T-helper 1 cell treated with Interleukin-12 subunit alpha and Interleukin-12 subunit beta and Interleukin-4 antibody, amounts not matched to agents 30 ng/mL and 1 ng/mL, for 36 hours (primary cell): ENCODE data around the gene TIAM2. TPM values are rescaled to one million over a fixed set of nuclear protein-coding genes. Genes with fewer than 3 reads are reported as not detected.
"Not testable (repeated sequence)": the region's sequence is repeated elsewhere in the genome, so short reads cannot be mapped to it uniquely, and the experiment has no call there.

ENCODE experiments used
- intact Hi-C: fragments of 100-400 bp; cut with micrococcal nuclease; formaldehyde crosslinking; loops from one replicate; pipeline ENCODE4 v1.15.1; 2024
- total RNA-seq: library from RNA; stranded (reverse); gene quantifications from 2 replicates; pipeline ENCODE4 v1.2.3, GENCODE V29; 2022

TIAM2 gene
- total RNA-seq, 1 donor from 2014 or later, result 7.6 TPM

GRCh38 chr6:155186052-155186658, 191.0 kb downstream of the TIAM2 start:
- intact Hi-C loops, result loop anchor here (1.0 kb wide), 2 partner anchors 32 to 38 kb away; no protein-coding TSS in a partner anchor

GRCh38 chr6:155187106-155187505, 192.0 kb downstream of the TIAM2 start:
- intact Hi-C loops, result loop anchor here (1.0 kb wide), 1 partner anchor 10 kb away; no protein-coding TSS in a partner anchor

DNA sequence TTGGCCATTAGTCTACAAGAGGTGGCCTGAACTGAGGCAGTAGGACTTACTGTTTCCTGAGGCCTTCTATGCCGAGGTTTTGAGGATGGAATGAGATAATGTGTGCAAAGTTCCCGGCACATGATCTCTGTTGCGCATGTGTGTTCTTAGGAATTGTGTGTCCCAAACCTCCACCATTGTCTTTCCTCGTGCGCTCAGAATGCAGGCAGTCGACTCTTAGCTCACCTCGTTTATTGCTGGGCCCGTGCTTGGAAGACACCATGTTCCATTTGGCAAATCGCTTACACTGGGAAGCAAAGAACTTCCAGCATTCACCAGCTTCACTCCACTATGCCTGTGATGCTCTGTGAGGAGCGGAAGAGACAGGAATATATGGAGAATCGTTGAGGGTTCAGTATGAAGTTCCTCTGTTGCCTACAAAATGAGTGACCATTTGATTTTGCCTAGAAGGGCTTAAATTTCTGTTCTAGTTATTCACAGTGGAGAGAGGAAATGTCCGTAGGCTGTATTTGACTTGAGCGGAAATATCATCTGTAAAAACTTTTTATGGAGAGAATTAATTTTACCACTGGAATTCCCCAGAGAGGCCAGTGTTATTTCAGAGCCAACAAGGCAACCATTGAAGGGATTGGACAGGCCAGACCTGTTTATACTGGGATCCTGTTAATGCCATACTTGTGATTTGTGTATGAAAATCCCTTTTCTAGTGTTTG, 193.0 kb downstream of the TIAM2 start:
- intact Hi-C loops, result loop anchor here (1.0 kb wide), 1 partner anchor 11 kb away; no protein-coding TSS in a partner anchor

DNA sequence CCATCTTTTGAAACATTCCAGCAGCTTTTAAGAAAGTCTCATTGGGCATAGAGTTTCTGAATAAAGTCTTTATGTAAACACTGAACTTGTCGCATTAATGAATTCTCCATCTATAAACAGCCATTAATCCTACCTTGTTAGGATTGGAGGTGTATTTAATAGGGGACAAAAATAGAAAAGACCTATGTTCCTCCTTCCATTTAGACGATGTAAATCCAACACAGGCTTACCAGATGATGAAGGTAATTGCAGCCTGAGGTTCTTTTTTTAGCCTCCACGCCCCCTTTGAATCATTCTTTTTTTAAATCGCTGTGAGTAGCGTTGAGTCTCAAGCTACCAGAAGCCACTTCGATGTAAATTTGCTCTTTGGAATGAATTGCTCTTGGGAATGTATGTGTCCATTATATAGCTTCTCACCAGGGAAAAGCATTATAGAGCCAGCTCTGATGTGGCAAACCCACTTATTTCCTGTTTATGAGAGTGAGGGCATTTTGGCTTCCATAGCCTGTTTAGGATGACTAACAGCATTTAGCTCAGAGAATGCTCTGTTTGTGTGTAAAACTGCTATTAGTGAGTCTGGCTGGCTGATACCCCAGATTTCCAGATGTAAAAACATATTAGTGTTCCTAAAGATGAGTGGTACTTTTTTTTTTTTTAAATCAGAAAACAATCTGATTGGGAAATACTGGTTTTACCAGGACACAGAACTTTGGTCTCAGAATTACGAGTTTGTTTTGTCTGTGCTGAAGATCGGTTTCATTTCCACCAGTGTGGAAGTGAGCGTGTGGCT, 193.8 kb downstream of the TIAM2 start:
- intact Hi-C loops, result no loop called here

GRCh38 chr6:155190677-155191076, 195.6 kb downstream of the TIAM2 start:
- intact Hi-C loops, result no loop called here

- intact Hi-C loops, result no loop called here
Measured at GRCh38 chr6:155193526-155193925, 198.4 kb downstream of the TIAM2 start.

- intact Hi-C loops, result no loop called here
Measured at GRCh38 chr6:155194399-155194798, 199.3 kb downstream of the TIAM2 start.

DNA sequence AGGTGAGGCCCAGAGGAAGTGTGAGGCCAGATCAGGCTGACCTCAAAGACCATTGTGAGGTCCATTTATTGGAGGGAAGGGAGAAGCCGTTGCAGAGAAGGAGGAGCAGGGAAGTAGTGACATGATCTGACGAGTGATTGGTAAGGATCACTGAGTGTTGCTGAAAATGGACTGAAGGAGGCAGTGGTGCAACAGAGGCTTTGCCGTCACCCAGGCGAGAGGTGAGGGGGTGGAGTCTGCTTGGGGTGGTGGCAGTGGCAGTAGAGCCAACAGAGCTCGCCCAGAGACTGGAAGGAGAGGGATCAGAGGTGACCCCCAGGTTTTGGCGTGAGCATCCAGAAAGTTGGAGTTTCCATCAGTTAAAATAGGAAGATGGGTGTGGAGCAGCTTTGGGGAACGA, 200.8 kb downstream of the TIAM2 start:
- intact Hi-C loops, result no loop called here

DNA sequence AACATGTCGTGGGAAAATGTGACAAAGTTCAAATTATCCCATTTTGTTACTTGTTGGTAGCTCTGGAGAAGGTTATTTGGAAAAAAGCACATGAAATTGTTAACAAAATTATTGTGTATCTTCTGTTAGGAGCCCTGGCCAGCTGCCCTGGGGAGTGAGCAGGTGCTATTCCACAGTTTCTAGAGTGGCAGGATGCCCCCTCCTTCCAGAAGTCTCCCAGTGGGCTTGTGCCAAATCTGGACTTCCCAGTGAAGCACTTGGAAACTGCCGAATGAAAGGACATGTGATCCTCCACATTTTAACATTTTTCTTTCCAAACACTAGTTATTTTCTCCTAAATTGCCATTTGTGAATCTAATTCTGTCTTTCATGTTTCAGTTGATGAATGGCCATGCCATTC, 201.8 kb downstream of the TIAM2 start:
- intact Hi-C loops, result no loop called here

GRCh38 chr6:155197932-155198331, 202.8 kb downstream of the TIAM2 start:
- intact Hi-C loops, result no loop called here

GRCh38 chr6:155200012-155200411, 204.9 kb downstream of the TIAM2 start:
- intact Hi-C loops, result no loop called here

GRCh38 chr6:155201461-155202226, 206.5 kb downstream of the TIAM2 start:
- intact Hi-C loops, result no loop called here

DNA sequence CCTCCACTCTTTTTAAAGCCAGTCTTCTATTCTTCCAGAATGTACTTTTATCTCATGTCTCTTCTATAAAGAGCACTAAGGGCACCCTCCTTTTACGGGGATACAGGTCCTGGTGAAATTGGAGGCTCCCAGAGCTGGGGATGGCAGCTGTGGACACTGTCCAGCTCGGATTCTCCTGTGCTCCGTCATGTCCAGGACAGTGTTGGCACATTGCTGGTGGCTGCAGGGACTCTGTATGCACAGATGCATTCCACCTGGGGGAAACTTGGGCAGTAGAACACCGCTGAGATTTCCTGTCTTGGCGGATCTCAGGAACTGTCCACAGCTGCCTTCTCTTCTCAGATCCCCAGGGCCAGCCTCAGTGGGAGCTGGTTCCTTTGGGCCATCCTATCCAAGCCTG, 212.1 kb downstream of the TIAM2 start:
- intact Hi-C loops, result no loop called here

DNA sequence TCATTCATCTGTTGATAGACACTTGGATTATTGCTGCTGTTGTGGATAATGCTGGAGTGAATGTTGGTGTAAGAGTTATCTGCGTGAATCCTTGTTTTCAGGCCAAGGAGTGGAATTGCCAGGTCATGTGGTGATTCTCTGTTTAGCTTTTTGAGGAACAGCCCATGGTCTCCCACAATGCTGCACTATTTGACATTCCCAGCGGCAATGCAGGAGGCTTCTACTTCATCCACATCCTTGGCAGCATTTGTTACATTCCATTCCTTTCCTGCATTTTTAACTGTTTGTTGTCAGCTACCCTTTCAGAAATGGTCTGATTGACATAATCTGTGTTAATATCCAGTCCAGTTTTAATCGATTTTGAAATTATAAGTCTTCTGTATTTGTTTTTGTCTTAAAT, 217.0 kb downstream of the TIAM2 start:
- intact Hi-C loops, result no loop called here

DNA sequence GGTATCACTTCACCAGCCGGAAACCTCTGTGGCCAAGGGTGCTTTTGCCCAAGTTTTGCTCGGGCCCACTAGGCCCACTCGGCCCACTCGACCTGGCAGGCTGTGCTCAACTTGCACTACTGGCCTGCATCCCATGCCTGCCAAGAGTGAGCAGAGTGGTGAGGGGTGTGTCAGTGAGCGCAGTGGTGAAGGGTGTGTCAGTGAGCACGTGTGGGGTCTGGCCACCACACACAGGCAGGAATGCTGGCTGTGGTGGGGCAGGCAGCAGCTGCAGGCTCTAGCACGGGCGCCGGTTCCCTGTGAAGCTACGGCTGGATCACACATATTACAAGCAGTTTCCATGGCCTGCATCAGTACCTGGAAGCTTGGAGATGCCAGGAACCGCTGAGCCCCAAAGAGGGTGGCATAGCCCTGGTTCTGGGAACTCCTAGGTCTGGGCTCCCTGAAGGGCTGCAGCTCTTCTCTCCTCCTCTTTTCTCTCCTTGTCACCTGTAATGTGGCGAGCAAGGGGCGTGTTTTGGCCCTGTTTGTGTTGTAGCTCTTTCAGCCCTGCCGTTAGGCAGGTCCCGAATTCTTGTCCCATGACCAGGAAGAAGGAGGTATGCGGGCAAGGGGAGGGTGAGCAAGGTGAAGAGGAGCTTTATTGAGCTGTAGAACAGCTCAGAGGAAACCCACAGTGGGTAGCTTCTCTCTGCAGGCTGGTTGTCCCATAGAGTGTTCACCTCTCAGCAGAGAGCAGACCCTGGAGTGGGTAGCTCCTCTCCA, 217.7 kb downstream of the TIAM2 start:
- intact Hi-C loops, result no loop called here

DNA sequence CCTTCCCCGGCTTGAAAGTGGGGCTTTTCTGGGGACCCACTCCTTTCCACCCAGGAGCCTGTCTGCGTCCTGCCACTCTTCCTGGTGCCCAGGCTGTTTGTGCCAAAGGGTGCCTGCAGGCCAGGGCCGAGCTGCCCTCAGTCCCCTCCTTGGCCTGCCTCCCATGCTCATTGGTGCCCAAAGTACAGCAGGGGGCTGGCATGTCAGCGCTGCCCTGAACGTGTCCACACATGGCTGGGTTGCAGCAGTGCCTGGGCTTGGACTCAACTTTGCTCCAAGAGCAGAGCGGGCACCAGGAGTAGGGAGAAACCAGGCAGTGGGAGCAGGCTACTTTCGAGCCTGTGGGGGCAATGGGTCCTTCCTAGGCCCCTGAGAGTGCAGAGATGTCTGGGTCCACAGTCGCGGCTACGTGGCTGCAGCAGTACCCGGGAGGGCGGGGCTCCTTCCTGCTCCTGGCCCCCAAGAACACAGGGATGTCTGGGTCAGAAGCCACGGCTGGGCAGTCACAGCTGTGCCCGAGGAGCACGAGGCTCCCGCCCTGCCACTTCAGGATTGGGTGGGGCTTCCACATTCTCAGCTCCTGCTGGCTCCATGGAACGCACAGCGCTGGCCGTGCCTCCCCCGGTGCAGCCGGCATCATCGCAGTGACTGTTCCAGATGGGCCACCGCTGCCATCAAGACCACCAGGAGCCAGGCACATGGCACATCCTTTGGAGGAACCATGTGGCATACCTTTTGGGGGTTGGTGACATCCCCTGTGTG, 218.7 kb downstream of the TIAM2 start:
- intact Hi-C loops, result no loop called here

DNA sequence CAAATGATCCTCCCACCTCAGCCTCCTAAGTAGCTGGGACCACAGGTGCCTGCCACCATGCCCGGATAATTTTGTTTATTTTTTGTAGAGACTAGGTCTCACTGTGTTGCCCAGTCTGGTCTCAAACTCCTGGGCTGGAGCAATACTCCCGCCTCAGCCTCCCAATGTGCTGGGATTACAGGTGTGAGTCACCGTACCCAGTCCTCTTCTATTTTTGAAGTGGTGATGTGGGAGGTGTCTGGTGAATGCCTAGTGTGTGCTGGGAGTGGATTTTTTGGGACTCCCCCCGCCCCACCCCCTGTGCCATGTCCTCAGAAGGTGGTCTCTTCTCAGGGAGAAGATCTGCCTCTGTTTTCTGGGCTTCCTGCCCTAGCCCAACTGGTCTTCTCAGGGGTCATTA, 220.8 kb downstream of the TIAM2 start:
- intact Hi-C loops, result no loop called here

DNA sequence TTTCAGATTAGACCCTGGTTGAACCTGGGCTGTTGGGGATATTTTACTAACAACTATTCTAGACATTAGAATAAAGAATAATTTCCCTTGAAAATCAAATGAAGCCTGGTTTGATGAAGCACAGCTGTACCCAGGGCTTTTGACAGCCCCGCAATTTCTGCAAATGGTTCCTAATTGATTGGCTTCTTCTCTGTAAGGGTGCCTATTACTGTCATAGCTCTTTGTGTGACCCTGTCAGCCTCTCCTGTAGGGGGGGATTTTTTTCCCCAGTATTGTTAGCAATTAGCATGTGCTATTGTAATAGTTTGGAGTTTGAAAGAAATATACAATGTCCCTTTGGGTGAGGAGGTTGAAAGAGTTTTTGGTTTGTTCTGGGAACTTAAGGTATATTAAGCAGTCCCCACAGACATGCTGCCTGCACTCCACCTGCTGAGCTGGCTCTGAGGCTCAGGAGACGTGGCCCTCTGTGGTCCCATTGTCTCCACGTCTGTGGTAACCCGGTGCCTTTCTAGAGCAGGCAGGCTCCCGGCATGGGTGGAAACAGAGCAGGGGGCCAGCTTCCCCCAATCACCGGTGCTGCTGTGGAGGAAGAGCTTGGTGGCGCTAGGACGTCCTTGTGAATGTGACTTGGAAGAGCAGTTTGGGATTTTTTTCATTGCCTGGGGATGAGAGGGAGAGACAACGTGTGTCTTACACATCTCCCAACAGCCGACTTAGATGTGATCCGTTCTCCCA, 221.4 kb downstream of the TIAM2 start:
- intact Hi-C loops, result no loop called here

DNA sequence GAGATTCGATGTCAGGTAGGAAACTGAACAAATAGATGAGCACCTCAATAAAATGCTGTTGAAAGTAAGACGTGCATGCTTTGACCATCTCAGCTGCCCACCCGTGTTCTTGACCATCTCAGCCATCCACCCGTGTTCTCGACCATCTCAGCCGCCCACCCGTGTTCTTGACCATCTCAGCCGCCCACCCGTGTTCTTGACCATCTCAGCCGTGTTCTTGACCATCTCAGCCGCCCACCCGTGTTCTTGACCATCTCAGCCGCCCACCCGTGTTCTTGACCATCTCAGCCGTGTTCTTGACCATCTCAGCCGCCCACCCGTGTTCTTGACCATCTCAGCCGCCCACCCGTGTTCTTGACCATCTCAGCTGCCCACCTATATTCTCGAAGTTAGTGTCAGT, 223.6 kb downstream of the TIAM2 start:
- intact Hi-C loops, result not testable (repeated sequence)
